A549 (cell line): ENCODE measurements around the gene HS6ST3. TPM values are rescaled to one million over a fixed set of nuclear protein-coding genes. Genes with fewer than 3 reads are reported as not detected.
A peak's percentile ranks its signal among the peaks of the same experiment; 100 is the strongest.

Experiments used
- ATAC-seq, 2 experiments: fragments of 200-7000 bp in 1 of 2; fragments of >200 bp in 1 of 2; cut with Nextera tagmentation in 1 of 2; cut with Tn5 transposase in 1 of 2; 3 replicates each; pipeline versions ENCODE4 v1.8.0 to v1.9.1; 2018 to 2020; ENCODE audit warnings: mild to moderate bottlenecking in 1 of 2, moderate library complexity in 1 of 2
- CTCF ChIA-PET: fragments of 300-600 bp; sonication (Branson Sonifier 250); formaldehyde crosslinking; extraction: SDS; loops from one replicate; lab custom pipeline; 2021; ENCODE audit warnings: antibody characterized with exemption, inconsistent platforms; lab: Yijun Ruan, JAX
- POLR2A ChIA-PET: fragments of 350-600 bp; formaldehyde crosslinking; extraction: SDS; loops from one replicate; lab custom pipeline; 2021; ENCODE audit warnings: antibody characterized with exemption, inconsistent platforms; lab: Yijun Ruan, JAX
- DNase-seq, 2 experiments: peaks; one replicate each; pipeline versions ENCODE4 v3.0.0 to v3.0.0-alpha.2; 2011 to 2016; ENCODE audit warnings: low read depth in 1 of 2, low spot score in 1 of 2
- FAIRE-seq: peaks from 2 replicates; lab custom pipeline; 2011; peaks lifted over from hg19 to GRCh38; lab: Jason Lieb, UNC
- H3K27ac ChIP-seq, 2 experiments: fragments of >200 bp; sonication (Bioruptor Twin); formaldehyde crosslinking; 3 replicates each; pipeline ENCODE4 v1.5.1; 2016 to 2017
- H3K4me1 ChIP-seq: fragments of >200 bp; sonication (Bioruptor Twin); formaldehyde crosslinking; 3 replicates; pipeline ENCODE4 v1.6.1; 2016
- H3K4me2 ChIP-seq: fragments of >200 bp; sonication (Bioruptor Twin); formaldehyde crosslinking; 3 replicates; pipeline ENCODE4 v1.6.1; 2016
- H3K4me3 ChIP-seq: fragments of >200 bp; sonication (Bioruptor Twin); formaldehyde crosslinking; 3 replicates; pipeline ENCODE4 v1.5.1; 2016
- H3K9me3 ChIP-seq: fragments of >200 bp; sonication (Bioruptor Twin); formaldehyde crosslinking; 3 replicates; pipeline ENCODE4 v1.6.1; 2016
- ATOH8 ChIP-seq: fragments of 250-450 bp; sonication (Bioruptor Pico); IDR thresholded peaks from 2 replicates; pipeline ENCODE4 v1.5.0; 2020; ENCODE audit warnings: low read depth, mild to moderate bottlenecking, moderate library complexity
- BCL3 ChIP-seq: fragments of >200 bp; sonication (Bioruptor Twin); formaldehyde crosslinking; IDR thresholded peaks from 3 replicates; pipeline ENCODE4 v1.6.1; 2016
- BHLHE40 ChIP-seq: IDR thresholded peaks from 2 replicates; pipeline ENCODE4 v1.6.1; 2012; ENCODE audit warnings: low read depth, low read length, inconsistent platforms
- CBX2 ChIP-seq: fragments of 200-600 bp; sonication (generic); IDR thresholded peaks from 2 replicates; pipeline ENCODE4 v1.6.1; 2016; ENCODE audit warnings: low read depth, mild to moderate bottlenecking, borderline replicate concordance
- CBX8 ChIP-seq: fragments of 200-600 bp; sonication (generic); IDR thresholded peaks from 2 replicates; pipeline ENCODE4 v1.6.1; 2016
- ESRRA ChIP-seq: fragments of 150-350 bp; IDR thresholded peaks from 2 replicates; pipeline ENCODE4 v1.6.1; 2014; ENCODE audit warnings: mild to moderate bottlenecking, low read length, borderline replicate concordance
- FOXS1 ChIP-seq: fragments of 250-450 bp; sonication (Bioruptor Pico); IDR thresholded peaks from 2 replicates; pipeline ENCODE4 v1.5.0; 2020; ENCODE audit warnings: mild to moderate bottlenecking, moderate library complexity
- HEYL ChIP-seq: fragments of 250-450 bp; sonication (Bioruptor Pico); IDR thresholded peaks from 2 replicates; pipeline ENCODE4 v1.8.0; 2021; ENCODE audit warnings: mild to moderate bottlenecking, moderate library complexity
- HMGXB4 ChIP-seq: fragments of 250-450 bp; sonication (Bioruptor Pico); IDR thresholded peaks from 2 replicates; pipeline ENCODE4 v1.5.0; 2021; ENCODE audit warnings: mild to moderate bottlenecking, moderate library complexity, borderline replicate concordance
- HOXA7 ChIP-seq: fragments of 250-450 bp; sonication (Bioruptor Pico); IDR thresholded peaks from 2 replicates; pipeline ENCODE4 v1.5.0; 2020; ENCODE audit warnings: mild to moderate bottlenecking, moderate library complexity
- HOXB13 ChIP-seq: fragments of 250-450 bp; sonication (Bioruptor Pico); IDR thresholded peaks from 2 replicates; pipeline ENCODE4 v1.5.0; 2020; ENCODE audit warnings: low read depth, mild to moderate bottlenecking, moderate library complexity
- HOXB5 ChIP-seq: fragments of 250-450 bp; sonication (Bioruptor Pico); IDR thresholded peaks from 2 replicates; pipeline ENCODE4 v1.5.0; 2020; ENCODE audit warnings: mild to moderate bottlenecking, moderate library complexity
- KDM1A ChIP-seq: fragments of 200-600 bp; sonication (generic); IDR thresholded peaks from 2 replicates; pipeline ENCODE4 v1.6.1; 2016; ENCODE audit warnings: low read depth, mild to moderate bottlenecking
- MAZ ChIP-seq: fragments of 150-350 bp; IDR thresholded peaks from 2 replicates; pipeline ENCODE4 v1.6.1; 2014; ENCODE audit warnings: antibody characterized with exemption, low read depth, low read length, borderline replicate concordance
- NPAS2 ChIP-seq: fragments of 250-450 bp; sonication (Bioruptor Pico); IDR thresholded peaks from 2 replicates; pipeline ENCODE4 v1.8.0; 2022; ENCODE audit warnings: mild to moderate bottlenecking, moderate library complexity, borderline replicate concordance
- POLR2AphosphoS2 ChIP-seq: conservative IDR thresholded peaks from 2 replicates; pipeline ENCODE4 v1.6.1; 2012; ENCODE audit warnings: low read length, improper control_type of control experiment, inconsistent platforms
- RAD21 ChIP-seq, 2 experiments: fragments of >200 bp in 1 of 2; sonication (Bioruptor Twin) in 1 of 2; formaldehyde crosslinking in 1 of 2; IDR thresholded peaks in 1 of 2; conservative IDR thresholded peaks in 1 of 2; 2 replicates in 1 of 2; 3 replicates in 1 of 2; pipeline ENCODE4 v1.6.1; 2012 to 2018; ENCODE audit warnings: inconsistent platforms in 1 of 2
- RARB ChIP-seq: fragments of 250-450 bp; sonication (Bioruptor Pico); IDR thresholded peaks from 2 replicates; pipeline ENCODE4 v1.8.0; 2021; ENCODE audit warnings: mild to moderate bottlenecking, moderate library complexity
- REST ChIP-seq: fragments of 200-600 bp; sonication (generic); IDR thresholded peaks from 2 replicates; pipeline ENCODE4 v1.6.1; 2016; ENCODE audit warnings: antibody characterized with exemption, mild to moderate bottlenecking, moderate library complexity
- RFX5 ChIP-seq: fragments of 450-650 bp; IDR thresholded peaks from 2 replicates; pipeline ENCODE4 v1.7.1; 2014; ENCODE audit warnings: antibody characterized with exemption, mild to moderate bottlenecking, moderate library complexity
- SMC3 ChIP-seq: fragments of >200 bp; sonication (Bioruptor Twin); formaldehyde crosslinking; IDR thresholded peaks from 3 replicates; pipeline ENCODE4 v1.6.1; 2018; ENCODE audit warnings: inconsistent platforms
- TFCP2L1 ChIP-seq: fragments of 250-450 bp; sonication (Bioruptor Pico); IDR thresholded peaks from 2 replicates; pipeline ENCODE4 v1.5.0; 2021; ENCODE audit warnings: mild to moderate bottlenecking
- ZC3H11A ChIP-seq: fragments of 450-650 bp; IDR thresholded peaks from 2 replicates; pipeline ENCODE4 v1.6.1; 2014; ENCODE audit warnings: antibody characterized with exemption, mild to moderate bottlenecking
- ZFP36 ChIP-seq: fragments of 450-650 bp; IDR thresholded peaks from 2 replicates; pipeline ENCODE4 v1.6.1; 2014; ENCODE audit warnings: borderline replicate concordance; ENCODE audit not compliant: partially characterized antibody
- ZSCAN20 ChIP-seq: fragments of 250-450 bp; sonication (Bioruptor Pico); IDR thresholded peaks from 2 replicates; pipeline ENCODE4 v1.8.0; 2022; ENCODE audit warnings: mild to moderate bottlenecking, moderate library complexity
- WGBS: methylation state at CpG from one replicate; pipeline ENCODE4 v1.1.6; 2017; ENCODE audit errors: missing lambda C conversion rate; 5-methylcytosine and 5-hydroxymethylcytosine counted together
- polyA plus RNA-seq, 4 experiments: library from polyadenylated mRNA; depleted of rRNA in 3 of 4; stranded (reverse); fragments of >200 nt; fragmentation: RNase III in 1 of 4; extraction: RNeasy Plus Mini Kit Qiagen cat#74134 plus additional on column Dnase treatment in 1 of 4; gene quantifications; 2 replicates in 3 of 4; 3 replicates in 1 of 4; pipeline ENCODE4 v1.2.3, GENCODE V29; 2011 to 2017
- TF ChIP-seq, protein P1 (sequence below): IDR thresholded peaks from 2 replicates; pipeline ENCODE4 v1.6.1; 2012
- TF ChIP-seq, protein P2 (sequence below): fragments of >200 bp; sonication (Bioruptor Twin); formaldehyde crosslinking; IDR thresholded peaks from 3 replicates; pipeline ENCODE4 v1.5.1; 2016
- TF ChIP-seq, protein P3 (sequence below): fragments of 150-350 bp; IDR thresholded peaks from 2 replicates; pipeline ENCODE4 v1.6.1; 2014; ENCODE audit warnings: low read depth, mild to moderate bottlenecking, low read length

Gene HS6ST3
- polyA plus RNA-seq, 2 of the 4 experiments (the other 2 are of a cell fraction), result not detected

DNA sequence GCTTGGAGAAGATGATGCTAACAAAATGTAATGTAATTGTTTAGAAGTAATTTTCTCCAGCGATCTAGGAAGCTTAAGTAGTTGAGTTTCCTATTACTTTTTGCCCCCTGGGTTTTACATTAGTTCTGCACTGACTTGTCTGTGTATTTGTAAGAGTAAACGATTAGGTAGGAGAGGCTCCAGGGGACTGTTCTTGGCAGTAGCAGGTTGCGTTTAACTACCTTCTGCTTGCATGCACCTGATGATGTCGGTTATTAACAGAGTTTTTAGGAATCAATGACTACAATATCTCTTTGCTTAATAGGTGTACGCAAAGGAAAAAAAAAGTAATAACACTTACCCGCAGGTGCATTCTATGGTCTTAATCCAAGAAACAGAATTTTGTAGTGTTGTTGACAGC lies 18.4 kb upstream of the HS6ST3 start:
- TF ChIP-seq MAZ (no peak), HOXB13 (CRISPR knock-in tag) (no peak), HOXB5 (CRISPR knock-in tag) (no peak), TFCP2L1 (CRISPR knock-in tag) (no peak), RFX5 (no peak), POLR2AphosphoS2 (no peak), ZFP36 (no peak), RARB (no peak), CBX8 (no peak), ZSCAN20 (CRISPR knock-in tag) (no peak), CBX2 (no peak), BCL3 (no peak), SMC3 (no peak), RAD21 (conservative IDR thresholded peaks at IDR 0.05 in 1 of 2, IDR thresholded peaks at IDR 0.05 in 1 of 2) (no peak), BHLHE40 (no peak), ZC3H11A (no peak), ESRRA (no peak)
- TF ChIP-seq, protein P1, sequence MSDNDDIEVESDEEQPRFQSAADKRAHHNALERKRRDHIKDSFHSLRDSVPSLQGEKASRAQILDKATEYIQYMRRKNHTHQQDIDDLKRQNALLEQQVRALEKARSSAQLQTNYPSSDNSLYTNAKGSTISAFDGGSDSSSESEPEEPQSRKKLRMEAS, result no peak
- TF ChIP-seq, protein P2, sequence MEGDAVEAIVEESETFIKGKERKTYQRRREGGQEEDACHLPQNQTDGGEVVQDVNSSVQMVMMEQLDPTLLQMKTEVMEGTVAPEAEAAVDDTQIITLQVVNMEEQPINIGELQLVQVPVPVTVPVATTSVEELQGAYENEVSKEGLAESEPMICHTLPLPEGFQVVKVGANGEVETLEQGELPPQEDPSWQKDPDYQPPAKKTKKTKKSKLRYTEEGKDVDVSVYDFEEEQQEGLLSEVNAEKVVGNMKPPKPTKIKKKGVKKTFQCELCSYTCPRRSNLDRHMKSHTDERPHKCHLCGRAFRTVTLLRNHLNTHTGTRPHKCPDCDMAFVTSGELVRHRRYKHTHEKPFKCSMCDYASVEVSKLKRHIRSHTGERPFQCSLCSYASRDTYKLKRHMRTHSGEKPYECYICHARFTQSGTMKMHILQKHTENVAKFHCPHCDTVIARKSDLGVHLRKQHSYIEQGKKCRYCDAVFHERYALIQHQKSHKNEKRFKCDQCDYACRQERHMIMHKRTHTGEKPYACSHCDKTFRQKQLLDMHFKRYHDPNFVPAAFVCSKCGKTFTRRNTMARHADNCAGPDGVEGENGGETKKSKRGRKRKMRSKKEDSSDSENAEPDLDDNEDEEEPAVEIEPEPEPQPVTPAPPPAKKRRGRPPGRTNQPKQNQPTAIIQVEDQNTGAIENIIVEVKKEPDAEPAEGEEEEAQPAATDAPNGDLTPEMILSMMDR, result no peak
- ChIA-PET CTCF (interaction anchor here (2.2 kb wide), 1 partner anchor 10 kb away, joined by 6 read pairs; no protein-coding TSS in a partner anchor), POLR2A (no interaction called here)
- H3K27ac ChIP-seq, result no peak overlapping the region
- no peak for ATAC-seq
- H3K4me2 ChIP-seq, result no peak overlapping the region
- no peak overlapping the region for H3K4me3 ChIP-seq
- no peak for FAIRE-seq
- no peaks in the 10 kb centered on the region for H3K4me1 ChIP-seq
- 52% methylated on average over 6 of the region's 6 CpGs for WGBS
- DNase-seq, result no peak
- no peaks in the 10 kb centered on the region for H3K9me3 ChIP-seq

DNA sequence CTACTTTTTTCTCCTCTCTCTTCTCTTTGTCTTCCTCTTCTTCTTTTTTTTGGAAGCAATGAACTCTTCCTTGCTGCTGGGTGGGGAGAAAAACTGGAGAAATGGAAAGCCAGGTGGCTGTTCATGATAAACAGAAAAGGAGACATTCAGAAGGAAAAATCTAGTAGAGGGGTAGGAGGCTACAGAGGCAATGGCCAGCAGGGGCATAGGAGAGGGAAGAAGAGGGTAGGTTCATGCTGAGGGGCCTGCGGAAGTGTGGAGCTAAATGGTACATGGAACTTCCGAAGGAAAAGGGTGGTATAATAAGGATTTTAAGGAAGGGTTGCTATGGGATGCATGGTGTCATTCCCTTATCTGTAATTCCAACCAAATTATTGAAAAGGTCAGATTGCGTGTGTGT lies 17.5 kb upstream of the HS6ST3 start:
- FAIRE-seq, result no peak
- Histone ChIP-seq H3K4me3 (no peak overlapping the region), H3K27ac (no peak overlapping the region), H3K9me3 (no peaks in the 10 kb centered on the region), H3K4me2 (no peak overlapping the region), H3K4me1 (no peaks in the 10 kb centered on the region)
- CTCF ChIA-PET, result no interaction called here
- TF ChIP-seq HMGXB4 (CRISPR knock-in tag) (no peak), KDM1A (no peak), HOXB13 (CRISPR knock-in tag) (no peak), NPAS2 (CRISPR knock-in tag) (no peak), HOXB5 (CRISPR knock-in tag) (no peak), RAD21 (conservative IDR thresholded peaks at IDR 0.05 in 1 of 2, IDR thresholded peaks at IDR 0.05 in 1 of 2) (no peak), FOXS1 (no peak), HEYL (CRISPR knock-in tag) (no peak), HOXA7 (CRISPR knock-in tag) (no peak), ATOH8 (CRISPR knock-in tag) (no peak), REST (no peak)
- TF ChIP-seq, protein P3, sequence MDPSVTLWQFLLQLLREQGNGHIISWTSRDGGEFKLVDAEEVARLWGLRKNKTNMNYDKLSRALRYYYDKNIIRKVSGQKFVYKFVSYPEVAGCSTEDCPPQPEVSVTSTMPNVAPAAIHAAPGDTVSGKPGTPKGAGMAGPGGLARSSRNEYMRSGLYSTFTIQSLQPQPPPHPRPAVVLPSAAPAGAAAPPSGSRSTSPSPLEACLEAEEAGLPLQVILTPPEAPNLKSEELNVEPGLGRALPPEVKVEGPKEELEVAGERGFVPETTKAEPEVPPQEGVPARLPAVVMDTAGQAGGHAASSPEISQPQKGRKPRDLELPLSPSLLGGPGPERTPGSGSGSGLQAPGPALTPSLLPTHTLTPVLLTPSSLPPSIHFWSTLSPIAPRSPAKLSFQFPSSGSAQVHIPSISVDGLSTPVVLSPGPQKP, result no peak
- 50% methylated on average over 3 of the region's 3 CpGs for WGBS
- POLR2A ChIA-PET, result no interaction called here
- peak in 1 of 2 experiments; percentile 47; a peak in 1 of 6 replicates for ATAC-seq
- no peak for DNase-seq
